T1000 (cell line): ENCODE measurements around the gene C16orf89.

Experiments used
- DNase-seq: peaks from one replicate; lab custom pipeline; 2025; ENCODE audit warnings: mixed read lengths; lab: John Stamatoyannopoulos, UW

C16orf89 gene

DNA sequence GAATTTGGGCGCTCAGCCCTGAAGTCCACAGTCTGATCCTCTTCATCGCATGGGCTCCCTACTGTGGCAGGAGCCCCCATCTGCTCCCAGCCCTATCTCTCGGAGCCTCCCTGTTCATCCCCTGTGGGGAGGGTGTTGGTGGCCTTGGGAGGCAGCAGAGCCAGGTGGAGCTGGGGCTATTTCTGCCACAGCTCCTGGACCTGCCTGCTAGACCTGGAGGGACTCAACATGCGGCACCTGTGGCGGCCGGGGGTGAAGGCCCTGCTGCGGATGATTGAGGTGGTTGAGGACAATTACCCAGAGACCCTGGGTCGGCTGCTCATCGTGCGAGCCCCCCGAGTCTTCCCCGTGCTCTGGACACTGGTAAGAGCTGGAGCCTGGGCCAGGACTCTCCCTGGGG, 62.5 kb downstream of the C16orf89 start:
- DNase-seq, result no peak

DNA sequence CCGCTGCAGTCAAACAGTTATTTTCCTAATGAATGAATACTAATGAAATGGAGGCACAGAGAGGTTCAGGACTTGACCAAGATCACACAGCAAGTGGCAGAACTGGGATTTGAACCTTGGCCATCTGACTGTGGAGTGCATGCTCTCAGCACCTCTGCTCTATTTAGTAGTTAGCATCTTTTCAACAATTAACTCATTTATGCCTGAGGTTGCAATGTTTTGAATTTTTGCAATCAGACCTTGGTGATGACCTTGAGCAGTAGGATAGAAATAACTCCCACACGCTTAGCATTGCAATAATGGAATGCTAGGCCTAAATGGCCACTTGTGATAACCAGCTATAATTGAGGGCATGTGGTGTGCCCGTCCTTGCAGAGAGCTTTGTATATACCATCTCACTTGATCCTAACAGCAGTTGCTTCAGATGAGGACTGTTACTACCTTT, 63.0 kb downstream of the C16orf89 start:
- no peak for DNase-seq

DNA sequence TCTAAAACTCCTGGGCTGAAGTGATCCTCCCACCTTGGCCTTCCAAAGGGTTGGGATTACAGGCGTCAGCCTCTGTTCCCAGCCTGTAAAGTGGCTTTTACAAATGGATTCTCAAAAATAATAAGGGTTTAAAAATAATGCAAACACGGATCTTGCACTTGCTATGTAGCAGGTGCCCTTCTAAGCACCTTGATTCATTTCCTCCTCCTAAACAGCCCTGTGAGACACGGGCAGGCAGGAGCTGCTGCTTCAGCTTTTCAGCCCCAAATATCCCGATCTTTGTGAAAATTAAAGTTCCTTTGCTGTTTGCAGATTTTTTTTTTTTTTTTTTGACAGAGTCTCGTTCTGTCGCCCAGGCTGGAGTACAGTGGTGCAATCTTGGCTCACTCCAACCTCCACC, 63.8 kb downstream of the C16orf89 start:
- DNase-seq, result no peak

DNA sequence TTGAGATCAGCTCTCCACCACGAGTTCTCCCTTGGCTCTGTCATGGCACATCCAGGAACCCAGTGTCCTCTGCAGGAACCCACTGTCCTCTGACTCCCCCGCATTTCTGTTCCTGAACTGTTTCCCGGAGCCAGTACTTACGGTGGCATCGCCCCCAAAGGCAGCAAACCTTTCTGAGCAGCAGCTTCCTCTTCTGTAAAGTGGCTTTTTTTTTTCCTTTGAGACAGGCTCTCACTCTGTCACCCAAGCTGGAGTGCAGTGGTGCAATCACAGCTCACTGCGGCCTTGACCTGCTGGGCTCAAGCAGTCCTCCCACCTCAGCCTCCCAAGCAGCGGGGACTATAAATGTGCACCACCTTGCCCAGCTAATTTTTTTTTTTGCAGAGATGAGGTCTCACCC, 64.2 kb downstream of the C16orf89 start:
- DNase-seq, result no peak

DNA sequence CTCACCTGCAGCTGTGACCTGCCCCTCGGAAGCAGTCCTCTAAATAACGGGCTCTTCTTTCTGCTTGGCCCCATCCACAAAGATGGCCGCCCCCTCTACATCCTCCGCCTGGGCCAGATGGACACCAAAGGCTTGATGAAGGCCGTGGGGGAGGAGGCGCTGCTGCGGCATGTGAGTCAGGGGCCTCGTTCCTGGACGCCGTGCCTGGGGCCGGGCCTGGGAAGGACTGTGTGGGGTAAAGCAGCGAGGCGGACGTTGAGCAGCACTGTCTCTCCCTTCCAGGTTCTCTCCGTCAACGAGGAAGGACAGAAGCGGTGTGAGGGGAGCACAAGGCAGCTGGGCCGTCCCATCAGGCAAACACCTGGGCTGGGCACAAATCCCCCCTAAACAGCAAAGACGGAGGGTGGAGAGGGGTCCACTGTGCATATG, 65.2 kb downstream of the C16orf89 start:
- DNase-seq, result no peak

DNA sequence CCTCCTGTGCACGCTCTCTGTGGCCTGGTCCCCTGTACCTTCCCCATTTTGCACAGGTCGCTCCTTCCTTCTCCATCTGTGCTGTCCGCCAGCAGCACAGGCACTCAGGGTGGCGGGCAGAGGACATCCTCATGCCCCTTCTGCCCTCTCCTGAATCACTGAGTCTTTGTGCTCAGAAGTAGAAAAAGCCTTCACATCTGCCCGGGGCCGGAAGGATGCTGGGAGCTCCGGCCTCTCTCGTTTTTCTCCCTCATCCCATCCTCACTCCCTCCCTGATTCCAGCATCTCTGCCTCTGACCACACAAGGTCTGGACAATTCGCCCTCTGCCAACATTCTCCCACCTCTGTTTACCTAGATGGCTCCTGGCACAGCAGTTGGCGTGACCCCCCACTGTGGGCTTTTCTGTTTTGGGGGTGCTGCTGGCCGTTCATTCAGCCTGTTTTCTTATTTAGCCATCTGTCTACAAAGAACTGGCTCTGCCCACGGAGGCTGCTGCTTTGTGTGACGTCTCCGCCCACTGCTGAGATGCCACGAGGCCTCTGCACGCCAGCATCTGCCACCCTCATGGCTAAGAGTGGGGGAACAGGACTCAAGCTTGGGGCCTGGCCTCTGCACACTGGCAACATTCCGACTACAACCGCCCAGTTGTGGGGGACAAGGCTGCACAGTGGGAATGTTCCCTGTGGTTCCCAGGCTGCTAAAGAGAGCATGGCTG, 70.9 kb downstream of the C16orf89 start:
- DNase-seq, result no peak
